MCF 10A (cell line): ENCODE results near the gene MBD3L5. TPM values are rescaled to one million over a fixed set of nuclear protein-coding genes. Genes with fewer than 3 reads are reported as not detected.

Source experiments
- BruUV-seq: library from RNA; stranded (reverse); fragments of 400-500 nt; replicated peaks from 2 replicates; lab custom pipeline; 2021; lab: Mats Ljungman, UMichigan
- CTCF ChIA-PET: fragments of 300-600 bp; sonication (Branson Sonifier 250); formaldehyde crosslinking; extraction: SDS; loops from one replicate; lab custom pipeline; 2021; ENCODE audit warnings: antibody characterized with exemption, inconsistent platforms; lab: Yijun Ruan, JAX
- POLR2A ChIA-PET: fragments of 300-600, 350-650 bp; sonication (Branson Sonifier 250); formaldehyde crosslinking; extraction: SDS; loops from one replicate; lab custom pipeline; 2020; ENCODE audit warnings: antibody characterized with exemption, inconsistent platforms; lab: Yijun Ruan, JAX
- DNase-seq: peaks from one replicate; pipeline ENCODE4 v3.0.0-alpha.2; 2018; ENCODE audit not compliant: unreplicated experiment
- H3K27ac Mint-ChIP-seq: one replicate; pipeline ENCODE4 v1.8.0; 2022; ENCODE audit warnings: mild to moderate bottlenecking, low read depth, mixed read lengths; ENCODE audit not compliant: unreplicated experiment
- H3K27me3 Mint-ChIP-seq: one replicate; pipeline ENCODE4 v1.8.0; 2022; ENCODE audit warnings: mixed read lengths; ENCODE audit not compliant: insufficient read depth, unreplicated experiment
- H3K36me3 Mint-ChIP-seq: one replicate; pipeline ENCODE4 v1.8.0; 2022; ENCODE audit warnings: mild to moderate bottlenecking, moderate library complexity, mixed read lengths; ENCODE audit not compliant: insufficient read depth, unreplicated experiment
- H3K4me1 Mint-ChIP-seq: one replicate; pipeline ENCODE4 v1.8.0; 2022; ENCODE audit warnings: mixed read lengths; ENCODE audit not compliant: insufficient read depth, unreplicated experiment
- H3K4me3 Mint-ChIP-seq: one replicate; pipeline ENCODE4 v1.8.0; 2022; ENCODE audit warnings: mild to moderate bottlenecking, moderate library complexity, mixed read lengths; ENCODE audit not compliant: unreplicated experiment
- H3K9me3 Mint-ChIP-seq: one replicate; pipeline ENCODE4 v1.8.0; 2022; ENCODE audit warnings: mixed read lengths; ENCODE audit not compliant: unreplicated experiment
- CTCF ChIP-seq: fragments of 200-600 bp; IDR thresholded peaks from one replicate; pipeline ENCODE4 v1.8.0; 2022; ENCODE audit warnings: antibody characterized with exemption, mild to moderate bottlenecking; ENCODE audit not compliant: unreplicated experiment
- intact Hi-C: fragments of 100-400 bp; cut with micrococcal nuclease; formaldehyde crosslinking; loops from 2 replicates; pipeline ENCODE4 v1.14.1; 2022
- total RNA-seq: library from RNA; stranded (reverse); gene quantifications from 2 replicates; pipeline ENCODE4 v1.2.3, GENCODE V29; 2022

MBD3L5 gene
- total RNA-seq, 1 experiment from 2014 or later = not detected

GRCh38 chr19:6995054-6995453, 35.3 kb upstream of the MBD3L5 start:
- H3K36me3 Mint-ChIP-seq = peaks cover 1% of the 10 kb centered on the region
- no TSS peak for BruUV-seq
- no peak overlapping the region for H3K4me3 Mint-ChIP-seq

GRCh38 chr19:6996810-6997209, 33.6 kb upstream of the MBD3L5 start:
- H3K27me3 Mint-ChIP-seq = peaks cover 21% of the 10 kb centered on the region
- peaks cover 11% of the 10 kb centered on the region for H3K9me3 Mint-ChIP-seq
- BruUV-seq = no TSS peak
- H3K27ac Mint-ChIP-seq = no peak overlapping the region
- ChIA-PET CTCF (interaction anchor here (1.0 kb wide), 1 partner anchor 8 kb away, joined by 3 read pairs; no protein-coding TSS in a partner anchor), POLR2A (no interaction called here)
- peaks cover 4% of the 10 kb centered on the region for H3K36me3 Mint-ChIP-seq
- TF ChIP-seq CTCF = no peak
- H3K4me3 Mint-ChIP-seq = no peak overlapping the region
- peaks cover 6% of the 10 kb centered on the region for H3K4me1 Mint-ChIP-seq
- no peak for DNase-seq
- intact Hi-C loops = no loop called here

More at GRCh38 chr19:6995054-6995453, 35.3 kb upstream of the MBD3L5 start:
- no peak for DNase-seq
- H3K4me1 Mint-ChIP-seq = peaks cover 6% of the 10 kb centered on the region
- H3K27ac Mint-ChIP-seq = no peak overlapping the region
- H3K27me3 Mint-ChIP-seq = peaks cover 3% of the 10 kb centered on the region
- H3K9me3 Mint-ChIP-seq = peaks cover 11% of the 10 kb centered on the region
- POLR2A ChIA-PET = no interaction called here
- CTCF ChIA-PET = interaction anchor here (0.6 kb wide), 1 partner anchor 568 kb away, joined by 3 read pairs; no protein-coding TSS in a partner anchor
- intact Hi-C loops = no loop called here
- no peak for TF ChIP-seq CTCF

- Mint-ChIP-seq H3K4me3 (no peak overlapping the region), H3K27ac (no peak overlapping the region), H3K4me1 (peaks cover 6% of the 10 kb centered on the region), H3K27me3 (peaks cover 24% of the 10 kb centered on the region), H3K36me3 (peaks cover 4% of the 10 kb centered on the region), H3K9me3 (peaks cover 11% of the 10 kb centered on the region)
- no peak for TF ChIP-seq CTCF
- BruUV-seq = no TSS peak
- ChIA-PET CTCF (interaction anchor here (0.6 kb wide), 1 partner anchor 9 kb away, joined by 3 read pairs; no protein-coding TSS in a partner anchor), POLR2A (no interaction called here)
- intact Hi-C loops = no loop called here
- peak; percentile 71 for DNase-seq
These were observed 32.5 kb upstream of the MBD3L5 start for GRCh38 chr19:6997679-6998445.

GRCh38 chr19:6999933-7000332, 30.4 kb upstream of the MBD3L5 start:
- no TSS peak for BruUV-seq
- intact Hi-C loops = no loop called here
- CTCF ChIA-PET = no interaction called here
- no peak for DNase-seq
- no peak overlapping the region for H3K4me3 Mint-ChIP-seq
- POLR2A ChIA-PET = no interaction called here
- no peak for TF ChIP-seq CTCF
- peaks cover 24% of the 10 kb centered on the region for H3K27me3 Mint-ChIP-seq
- H3K36me3 Mint-ChIP-seq = peaks cover 4% of the 10 kb centered on the region
- H3K4me1 Mint-ChIP-seq = peaks cover 6% of the 10 kb centered on the region
- no peak overlapping the region for H3K27ac Mint-ChIP-seq
- H3K9me3 Mint-ChIP-seq = peaks cover 7% of the 10 kb centered on the region
